Kidney (tissue), 14 donors: ENCODE results near the gene ME3. TPM values are rescaled to one million over a fixed set of nuclear protein-coding genes. Genes with fewer than 3 reads are reported as not detected.

Experiments used
- DNase-seq, 5 donors: peaks; one replicate each; pipeline ENCODE4 v3.0.0-alpha.2; 2013 to 2020
- FAIRE-seq: peaks from 2 replicates; lab custom pipeline; 2012; peaks lifted over from hg19 to GRCh38; lab: Jason Lieb, UNC
- H3K27ac ChIP-seq, 2 donors: one replicate each; pipeline ENCODE4 v1.7.0; 2013; ENCODE audit warnings: low read depth in 2 of 2, low read length in 2 of 2, inconsistent platforms in 1 of 2
- H3K27me3 ChIP-seq: one replicate; pipeline ENCODE4 v1.7.1; 2013; ENCODE audit warnings: low read length, inconsistent platforms; ENCODE audit not compliant: control insufficient read depth, insufficient read depth
- H3K36me3 ChIP-seq, 3 donors: one replicate each; pipeline versions ENCODE4 v1.7.0 to v1.7.1; 2013; ENCODE audit warnings: low read length in 3 of 3, control low read depth in 1 of 3, inconsistent platforms in 1 of 3; ENCODE audit not compliant: insufficient read depth in 3 of 3, control insufficient read depth in 2 of 3
- H3K4me1 ChIP-seq, 3 donors: one replicate each; pipeline versions ENCODE4 v1.7.0 to v1.7.1; 2013; ENCODE audit warnings: low read length in 3 of 3, inconsistent platforms in 1 of 3, low read depth in 1 of 3; ENCODE audit not compliant: control insufficient read depth in 2 of 3, insufficient read depth in 2 of 3
- H3K4me3 ChIP-seq, 3 donors: one replicate each; pipeline versions ENCODE4 v1.7.0 to v1.8.1; 2013; ENCODE audit warnings: low read length in 3 of 3, control low read depth in 1 of 3, inconsistent platforms in 1 of 3
- H3K9ac ChIP-seq, 3 donors: one replicate each; pipeline versions ENCODE4 v1.7.0 to v1.7.1; 2013; ENCODE audit warnings: low read length in 3 of 3, control low read depth in 1 of 3, inconsistent platforms in 1 of 3
- H3K9me3 ChIP-seq, 3 donors: one replicate each; pipeline versions ENCODE4 v1.7.0 to v1.7.1; 2013; ENCODE audit warnings: low read length in 3 of 3, control low read depth in 1 of 3, inconsistent platforms in 1 of 3; ENCODE audit not compliant: control insufficient read depth in 2 of 3, insufficient read depth in 1 of 3
- CTCF ChIP-seq: IDR thresholded peaks from 3 replicates; pipeline ENCODE4 v1.5.1; 2012; ENCODE audit warnings: mild to moderate bottlenecking, moderate library complexity, borderline replicate concordance; ENCODE audit not compliant: insufficient read depth; ENCODE audit errors: extremely low read depth
- intact Hi-C: fragments of 100-400 bp; cut with DNase I; formaldehyde crosslinking; loops from one replicate; pipeline ENCODE4 v1.11.1; 2022
- polyA plus RNA-seq: library from polyadenylated mRNA; stranded (reverse); fragments of 350-450 nt; fragmentation: Illumina TruSeq; extraction: RNeasy Lipid Tissue Mini Kit (QIAGEN cat#74804); gene quantifications from one replicate; pipeline ENCODE4 v1.2.3, GENCODE V29; 2014; ENCODE audit warnings: low read depth, low replicate concordance; ENCODE audit not compliant: insufficient read depth
- total RNA-seq: library from RNA; stranded (reverse); fragmentation: NEBNext Ultra II Directional; extraction: Animal tissue kit (Norgen Biotek cat#: 25700); gene quantifications from one replicate; pipeline ENCODE4 v1.2.1, GENCODE V29; 2021
- donor health status: control.
- donor health status: control.
- donor health status: control.
- donor health status: control.
- donor health status: control.
- donor health status: DM: yes; HTN: yes; CAD: no.
- donor health status: Normal renal cell carcinoma (clear cell type).

ME3 gene
- total and polyA plus RNA-seq, 2 donors from 2014 or later, result 13.2 to 32.2 TPM

DNA sequence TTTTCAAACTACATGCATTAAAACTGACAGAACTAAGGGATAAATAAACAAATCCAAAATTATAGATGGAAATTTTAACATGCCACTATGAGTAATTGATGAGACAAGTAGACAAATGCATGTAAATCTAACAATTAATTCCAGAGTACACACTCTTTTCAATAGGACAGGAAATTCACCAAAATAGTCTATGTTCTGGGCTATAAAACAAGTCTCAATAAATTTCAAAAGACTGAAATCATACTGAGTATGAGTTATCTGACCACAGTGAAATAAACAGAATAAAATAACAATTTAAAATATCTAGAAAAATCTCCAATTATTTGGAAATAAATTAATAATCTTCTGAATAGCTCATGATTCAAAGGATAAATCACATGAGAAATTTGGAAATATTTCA, 38.5 kb upstream of the ME3 start:
- H3K4me1 ChIP-seq, result no peaks in the 10 kb centered on the region
- no peak overlapping the region for H3K27ac ChIP-seq
- H3K27me3 ChIP-seq, result no peaks in the 10 kb centered on the region
- no peak for DNase-seq
- FAIRE-seq, result peak; percentile 76
- H3K9ac ChIP-seq, result no peak overlapping the region
- no peaks in the 10 kb centered on the region for H3K9me3 ChIP-seq
- no peak for TF ChIP-seq CTCF
- no peaks in the 10 kb centered on the region for H3K36me3 ChIP-seq
- intact Hi-C loops, result no loop called here
- no peak overlapping the region for H3K4me3 ChIP-seq

GRCh38 chr11:86708669-86709068, 36.3 kb upstream of the ME3 start:
- no peak overlapping the region for H3K4me3 ChIP-seq
- no peaks in the 10 kb centered on the region for H3K27me3 ChIP-seq
- H3K9me3 ChIP-seq, result no peaks in the 10 kb centered on the region
- H3K9ac ChIP-seq, result no peak overlapping the region
- H3K27ac ChIP-seq, result no peak overlapping the region
- no peak for DNase-seq
- no peaks in the 10 kb centered on the region for H3K36me3 ChIP-seq
- no peak for FAIRE-seq
- H3K4me1 ChIP-seq, result no peaks in the 10 kb centered on the region
- no peak for TF ChIP-seq CTCF
- intact Hi-C loops, result no loop called here

- FAIRE-seq (no peak), DNase-seq (no peak)
- Histone ChIP-seq H3K27me3 (no peaks in the 10 kb centered on the region), H3K4me3 (no peak overlapping the region), H3K9me3 (no peaks in the 10 kb centered on the region), H3K4me1 (no peaks in the 10 kb centered on the region), H3K27ac (no peak overlapping the region), H3K36me3 (no peaks in the 10 kb centered on the region), H3K9ac (no peak overlapping the region)
- no peak for TF ChIP-seq CTCF
- intact Hi-C loops, result no loop called here
Observed at GRCh38 chr11:86706338-86707131, 34.1 kb upstream of the ME3 start.

DNA sequence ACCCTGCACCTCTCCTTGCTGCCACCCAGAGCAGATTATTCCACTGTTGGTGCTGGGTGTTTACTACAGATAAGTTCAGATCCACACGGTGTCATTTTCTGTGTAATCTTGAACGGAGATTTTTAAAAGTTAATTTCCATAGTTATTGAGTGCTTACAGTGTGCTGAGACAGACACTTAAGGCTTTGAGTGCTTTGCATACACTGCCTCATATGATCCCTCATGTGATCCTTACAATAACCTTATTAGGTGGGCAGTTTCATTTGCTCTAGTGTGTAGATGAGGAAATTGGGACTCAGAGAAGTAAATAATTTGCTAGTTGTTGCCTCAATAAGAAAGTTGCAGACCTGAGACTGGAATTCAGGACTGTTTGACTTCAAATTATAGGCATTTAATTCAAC, 32.3 kb upstream of the ME3 start:
- no peak for TF ChIP-seq CTCF
- Histone ChIP-seq H3K4me1 (no peaks in the 10 kb centered on the region), H3K4me3 (no peak overlapping the region), H3K27ac (no peak overlapping the region), H3K9ac (no peak overlapping the region), H3K27me3 (no peaks in the 10 kb centered on the region), H3K9me3 (no peaks in the 10 kb centered on the region), H3K36me3 (no peaks in the 10 kb centered on the region)
- DNase-seq, result no peak
- intact Hi-C loops, result no loop called here
- FAIRE-seq, result no peak
